SK-MEL-5 (cell line): ENCODE measurements around the gene ARID1B. TPM values are rescaled to one million over a fixed set of nuclear protein-coding genes. Genes with fewer than 3 reads are reported as not detected.

Experiments
- DNase-seq: peaks from one replicate; pipeline ENCODE4 v3.0.0-alpha.2; 2016; ENCODE audit warnings: low read depth, low spot score
- in situ Hi-C: cut with HindIII; loops from 2 replicates; pipeline ENCODE4 v1.10.0; 2016; ENCODE audit warnings: low sequenced_read_pairs, high pct_unique_total_duplicates, low pct_unique_long_range_greater_than_20kb
- total RNA-seq: library from RNA; depleted of rRNA; stranded (reverse); fragments of >200 nt; shearing (Covaris generic); gene quantifications from 2 replicates; pipeline ENCODE4 v1.2.3, GENCODE V29; 2014

The ARID1B gene
- total RNA-seq, 1 experiment from 2014 or later = 20.0 TPM

DNA sequence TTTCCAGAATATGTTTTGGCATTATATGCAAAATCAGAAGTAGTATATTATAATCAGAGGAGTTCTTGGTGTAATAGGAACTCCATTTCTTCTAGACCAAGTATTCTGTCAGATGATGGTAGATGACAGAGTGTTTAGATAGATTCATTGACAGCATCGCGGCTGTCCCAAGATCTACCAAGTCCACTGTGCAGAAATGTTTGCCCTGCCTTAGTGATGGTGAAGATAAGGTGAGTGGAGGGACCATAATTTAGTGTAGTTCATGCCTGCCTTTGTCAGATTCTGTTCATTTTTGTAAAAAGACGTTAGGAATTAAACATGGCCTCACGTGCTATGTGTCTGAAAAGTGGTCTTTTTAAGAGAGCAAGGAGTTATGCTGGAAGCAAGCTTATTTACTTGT, 270.1 kb downstream of the ARID1B start:
- no peak for DNase-seq
- in situ Hi-C loops = no loop called here

DNA sequence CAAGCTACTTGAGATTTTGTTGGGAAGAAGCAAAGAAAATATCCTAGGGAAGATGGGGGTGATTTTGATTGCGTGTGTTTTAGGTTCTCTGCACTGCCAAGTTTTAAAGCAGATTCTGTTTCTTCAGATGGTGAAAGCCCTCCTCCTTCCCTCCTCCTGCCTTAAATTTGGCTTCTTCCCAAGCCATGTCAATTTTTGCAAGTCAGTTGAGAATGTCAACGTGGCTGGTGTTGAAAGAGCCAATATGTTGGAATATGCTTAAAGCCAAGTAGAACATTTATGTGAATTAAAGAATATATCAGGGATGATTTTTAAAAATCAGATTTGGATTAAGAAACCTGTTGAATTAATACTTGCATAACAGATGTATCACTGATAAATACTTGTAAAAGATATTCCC, 270.8 kb downstream of the ARID1B start:
- in situ Hi-C loops = no loop called here
- DNase-seq = no peak

DNA sequence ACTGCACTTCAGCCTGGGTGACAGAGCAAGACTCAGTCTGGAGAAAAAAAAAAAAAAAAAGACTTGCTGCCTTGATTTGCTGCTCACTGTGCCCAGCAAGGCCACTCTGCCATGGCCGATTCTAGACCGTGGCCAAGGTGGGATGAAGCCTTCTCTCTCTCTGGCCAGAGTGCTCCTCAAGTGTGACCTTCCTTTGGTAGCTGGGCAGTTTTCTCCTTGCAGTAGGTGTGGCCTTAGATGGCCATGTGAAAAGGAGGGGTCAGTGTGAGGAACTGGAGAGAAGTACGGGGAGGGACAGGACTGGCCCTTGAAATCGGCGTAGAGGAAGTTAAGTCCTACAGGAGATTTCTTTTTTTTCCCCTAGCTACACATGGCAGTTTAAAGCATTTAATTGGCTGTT, 272.0 kb downstream of the ARID1B start:
- in situ Hi-C loops = no loop called here
- DNase-seq = no peak

DNA sequence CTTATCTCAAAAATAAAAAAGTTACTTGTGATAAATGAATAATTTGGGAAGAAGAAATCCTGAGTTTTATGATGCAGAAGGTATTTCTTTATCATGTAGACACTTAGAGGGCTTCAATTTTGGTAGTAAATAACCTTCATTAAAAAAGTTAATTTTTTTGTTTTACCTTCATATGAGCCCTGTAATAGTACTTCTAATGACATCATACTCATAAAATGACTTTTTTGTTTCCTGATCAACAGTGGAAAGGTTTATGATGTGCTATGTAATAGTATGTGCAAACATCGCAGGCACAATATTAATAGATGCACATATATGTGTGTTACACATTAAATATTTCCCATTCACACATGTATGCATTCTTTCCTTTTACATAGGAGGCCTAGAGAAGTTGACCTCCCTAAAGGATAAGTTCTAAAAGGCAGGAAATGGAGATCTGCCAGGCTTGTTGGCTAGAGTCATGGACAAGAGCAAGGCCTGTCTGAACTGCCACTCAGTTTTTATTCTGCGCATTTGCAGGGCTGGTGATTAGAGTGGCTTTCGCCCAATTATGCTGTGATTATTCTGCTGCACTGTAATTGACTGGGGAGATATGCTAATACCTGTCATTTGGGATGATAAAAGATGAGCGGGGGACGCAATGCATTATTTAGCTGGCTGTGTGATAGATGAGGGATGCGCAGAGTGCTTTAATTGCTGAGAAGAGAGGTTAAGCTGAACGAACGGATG, 273.5 kb downstream of the ARID1B start:
- in situ Hi-C loops = no loop called here
- DNase-seq = no peak

DNA sequence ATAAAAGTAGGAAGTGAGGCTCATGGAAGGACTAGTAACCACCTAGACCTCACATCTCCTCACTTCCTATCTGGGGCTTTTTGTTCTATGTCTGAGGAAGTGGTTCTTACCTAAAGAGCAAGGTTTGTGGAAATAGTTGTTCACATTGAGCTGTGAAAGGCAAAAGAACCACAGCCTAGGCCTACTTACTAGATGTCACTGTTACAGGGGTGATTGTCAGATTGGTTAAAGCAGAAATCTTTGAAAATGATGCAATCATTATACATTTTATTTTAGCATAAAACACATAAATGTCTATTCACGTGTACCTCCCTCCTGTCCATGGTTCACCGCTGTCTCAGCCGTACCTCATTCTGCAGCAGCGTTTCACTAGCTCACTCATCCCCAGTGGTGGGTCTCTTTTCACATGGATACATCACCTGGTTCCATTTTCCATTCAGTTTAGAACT, 277.4 kb downstream of the ARID1B start:
- in situ Hi-C loops = no loop called here
- no peak for DNase-seq

DNA sequence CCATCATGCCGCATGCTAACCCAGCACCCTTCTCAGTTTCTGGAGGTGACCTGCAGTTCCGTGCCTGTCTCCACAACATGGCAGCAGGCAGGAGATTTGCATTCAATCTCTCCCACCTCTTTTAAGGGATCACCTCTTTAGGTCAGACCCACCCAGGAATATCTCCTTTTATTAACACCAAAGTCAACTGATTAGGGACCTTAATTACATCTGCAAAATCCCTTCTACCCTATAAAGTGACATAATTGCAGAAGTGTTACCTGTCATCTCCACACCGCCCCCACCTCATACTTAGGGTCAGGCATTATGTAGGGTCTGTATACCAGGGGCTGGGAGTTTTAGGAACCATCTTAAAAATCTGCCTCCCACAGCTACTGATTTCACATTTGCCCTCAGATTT, 278.7 kb downstream of the ARID1B start:
- DNase-seq = no peak
- in situ Hi-C loops = no loop called here

DNA sequence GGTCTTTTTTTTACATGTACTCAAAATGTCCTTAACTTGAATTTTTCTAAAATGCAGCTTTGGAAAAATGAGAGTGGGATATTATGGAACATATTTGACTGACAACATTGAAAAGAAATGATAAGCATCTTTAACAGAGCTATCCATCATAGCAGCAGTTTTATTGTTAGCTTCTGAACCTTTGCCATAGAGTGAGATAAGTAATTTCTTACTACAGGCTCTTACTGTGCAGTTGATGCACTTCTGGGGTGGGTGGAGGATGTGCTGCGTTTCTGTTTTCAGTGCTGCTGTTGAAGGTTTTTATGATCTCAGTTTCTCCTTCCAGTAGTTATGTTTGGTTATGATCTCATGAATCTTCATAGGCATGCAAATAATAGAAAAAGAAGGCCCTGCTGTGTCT, 279.1 kb downstream of the ARID1B start:
- no peak for DNase-seq
- in situ Hi-C loops = no loop called here

DNA sequence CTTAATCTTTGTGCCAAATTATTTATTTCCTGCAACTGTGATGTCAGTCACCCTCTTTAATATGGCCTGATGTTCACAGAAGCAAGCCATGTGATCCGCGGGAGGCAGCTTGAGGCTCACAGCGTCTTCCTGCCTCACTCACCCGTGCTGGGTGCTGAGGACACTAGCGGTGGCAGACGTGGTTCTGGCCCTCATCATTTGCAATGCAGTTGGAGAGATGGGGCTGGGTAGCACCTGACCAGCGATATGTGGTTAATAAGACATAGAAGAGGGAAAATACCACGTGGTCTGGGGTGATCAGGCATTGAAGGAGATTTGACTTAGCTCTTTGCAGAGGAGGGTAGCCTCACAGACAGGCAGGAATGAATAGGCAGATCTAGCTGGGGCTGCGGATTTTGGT, 281.4 kb downstream of the ARID1B start:
- no peak for DNase-seq
- in situ Hi-C loops = no loop called here

DNA sequence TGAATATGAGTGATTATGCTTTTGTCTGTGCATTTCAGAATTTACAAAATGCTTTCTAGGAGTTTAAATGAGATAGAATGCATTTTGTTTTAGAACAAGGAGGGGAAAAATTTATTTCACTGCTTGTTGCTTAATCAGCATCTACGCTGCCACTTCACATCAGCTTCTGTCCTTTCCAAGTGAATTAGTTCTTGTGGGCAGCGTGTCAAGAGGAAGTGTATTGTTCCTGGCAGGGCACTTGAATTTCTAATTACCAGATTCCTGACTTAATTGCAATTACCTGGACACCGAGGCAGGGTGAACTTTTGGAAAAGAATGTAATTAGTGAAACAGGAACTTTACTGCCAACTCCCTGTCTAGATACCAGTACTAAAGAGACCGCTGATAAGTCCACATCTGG, 282.6 kb downstream of the ARID1B start:
- in situ Hi-C loops = no loop called here
- no peak for DNase-seq

DNA sequence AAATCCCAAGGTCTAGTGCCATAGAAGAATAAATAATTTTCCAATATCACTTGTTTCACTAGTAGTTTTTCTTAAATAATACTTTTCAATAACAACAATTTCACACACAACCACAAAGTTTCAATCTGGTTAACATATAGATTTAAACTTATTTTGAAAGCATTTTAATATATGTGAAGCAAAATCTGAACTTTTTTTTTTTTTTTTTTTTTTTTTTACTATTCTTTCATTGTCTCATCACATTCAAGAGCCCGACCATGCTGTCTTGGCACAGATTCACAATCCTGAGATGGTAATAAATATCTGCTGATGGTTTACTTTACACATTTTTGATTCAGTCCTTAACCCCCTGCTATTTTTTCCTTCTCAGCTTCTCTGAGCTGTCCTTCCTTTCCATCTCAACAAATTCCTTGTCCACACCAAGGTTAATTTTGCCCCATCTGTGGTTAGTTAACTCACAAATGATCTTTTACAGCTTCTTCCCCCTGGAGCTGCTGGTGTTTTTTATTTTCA, 283.3 kb downstream of the ARID1B start:
- no peak for DNase-seq
- in situ Hi-C loops = no loop called here

DNA sequence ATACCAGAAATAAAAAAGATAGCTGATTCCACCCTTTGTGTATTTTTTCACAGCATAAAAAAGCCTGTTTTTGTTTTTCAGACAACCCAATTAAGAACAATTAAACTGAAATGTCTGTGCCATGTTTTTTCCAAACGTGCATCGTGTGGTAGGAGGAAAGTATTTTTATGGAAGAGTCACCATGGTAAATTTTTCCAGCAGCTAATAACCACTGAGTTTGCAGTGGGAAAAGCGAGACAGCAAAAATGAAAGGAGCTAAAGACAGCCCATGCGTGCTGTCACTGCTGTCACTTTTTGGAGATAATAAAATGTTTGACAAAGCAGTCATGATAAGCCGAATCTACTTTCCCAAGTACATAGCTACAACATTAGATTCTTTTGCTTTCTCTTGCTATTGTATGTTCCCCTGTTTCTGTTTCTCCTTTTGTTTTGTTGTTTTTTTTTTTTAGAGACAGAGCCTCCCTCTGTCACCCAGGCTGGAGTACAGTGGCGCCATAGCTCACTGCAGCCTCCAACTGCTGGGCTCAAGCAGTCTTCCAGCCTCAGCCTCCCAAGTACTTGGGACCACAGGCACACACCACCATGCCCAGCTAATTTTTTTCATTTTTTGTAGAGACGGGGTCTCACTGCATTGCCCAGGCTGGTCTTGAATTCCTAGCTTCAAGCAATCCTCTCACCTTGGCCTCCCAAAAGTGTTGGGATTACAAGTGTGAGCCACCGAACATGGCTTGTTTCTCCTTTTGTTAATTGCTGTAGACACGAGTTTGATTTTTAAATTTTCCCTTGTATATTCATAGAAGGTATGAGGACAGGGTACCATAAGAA, 284.8 kb downstream of the ARID1B start:
- in situ Hi-C loops = no loop called here
- DNase-seq = no peak

DNA sequence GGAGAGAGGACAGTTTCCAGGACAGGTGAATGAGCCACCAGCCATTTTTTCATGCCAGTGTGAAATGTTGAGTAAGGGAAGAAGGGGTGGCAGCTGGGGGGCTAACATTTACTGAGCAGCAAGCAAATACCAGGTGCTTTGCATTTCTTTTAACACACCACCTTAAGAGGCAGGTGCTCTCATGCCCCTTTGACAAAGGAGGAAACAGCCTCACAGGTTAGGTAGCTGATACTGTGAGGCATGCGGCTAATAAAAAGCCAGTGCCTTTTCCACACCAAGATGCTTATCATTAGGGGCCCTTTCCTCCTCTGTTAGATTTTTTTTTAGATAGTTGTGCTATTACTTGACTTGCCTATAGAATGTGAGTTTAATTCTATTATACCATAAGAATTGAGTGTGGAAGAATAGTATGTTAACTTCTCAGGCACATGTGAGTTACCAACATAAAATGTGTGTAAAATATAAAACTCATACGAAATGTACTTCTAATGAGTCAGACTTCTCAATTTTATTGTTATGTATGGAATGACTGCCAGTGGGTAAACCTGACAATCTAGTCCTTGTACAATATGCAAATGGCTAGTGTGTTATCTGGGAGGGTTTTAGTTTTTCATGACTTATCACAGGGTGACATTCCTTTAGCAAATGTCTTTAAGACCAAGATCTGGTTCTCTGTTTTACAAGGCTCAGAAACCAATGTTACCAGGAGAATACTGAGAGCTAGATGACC, 286.2 kb downstream of the ARID1B start:
- no peak for DNase-seq
- in situ Hi-C loops = no loop called here

DNA sequence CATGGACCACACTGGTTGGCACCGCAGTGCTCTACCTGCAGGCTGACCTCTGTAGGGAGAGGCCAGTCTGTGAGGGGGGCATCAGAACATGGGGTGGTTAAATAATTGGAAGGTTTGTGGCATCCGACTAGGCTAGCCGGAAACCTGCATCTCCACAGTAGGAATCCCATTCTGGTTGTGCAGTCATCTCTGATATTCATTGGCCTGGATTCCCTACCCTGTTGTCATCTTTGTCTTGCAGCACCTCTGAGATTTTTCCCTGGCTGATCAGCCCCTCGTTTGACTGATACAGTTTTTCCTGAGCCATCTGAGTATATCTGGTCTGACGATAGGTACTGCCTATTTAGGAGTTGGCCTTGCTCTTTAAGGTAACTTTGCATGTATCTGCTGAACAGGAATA, 286.7 kb downstream of the ARID1B start:
- in situ Hi-C loops = no loop called here

DNA sequence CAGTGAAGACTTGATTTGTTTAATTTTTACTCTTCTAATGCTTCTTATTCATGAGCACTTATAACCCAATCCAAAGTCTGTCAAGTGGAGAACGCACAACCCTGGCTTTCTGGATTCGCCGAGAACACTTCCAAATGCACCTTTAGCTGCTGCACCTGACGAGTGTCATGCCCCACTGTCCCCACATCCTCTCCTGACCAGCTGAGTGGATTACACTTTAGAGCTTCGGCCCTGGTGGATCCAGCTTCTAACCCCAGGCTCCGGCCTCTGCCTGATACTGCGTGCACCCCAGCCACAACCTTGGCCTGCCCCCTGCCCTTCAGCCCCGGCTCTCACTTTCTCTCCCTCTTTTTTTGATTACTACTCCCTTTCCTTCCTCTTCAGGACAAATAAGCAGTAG, 287.3 kb downstream of the ARID1B start:
- no peak for DNase-seq
- in situ Hi-C loops = no loop called here

More for the DNA sequence above, 286.7 kb downstream of the ARID1B start:
- DNase-seq = no peak

DNA sequence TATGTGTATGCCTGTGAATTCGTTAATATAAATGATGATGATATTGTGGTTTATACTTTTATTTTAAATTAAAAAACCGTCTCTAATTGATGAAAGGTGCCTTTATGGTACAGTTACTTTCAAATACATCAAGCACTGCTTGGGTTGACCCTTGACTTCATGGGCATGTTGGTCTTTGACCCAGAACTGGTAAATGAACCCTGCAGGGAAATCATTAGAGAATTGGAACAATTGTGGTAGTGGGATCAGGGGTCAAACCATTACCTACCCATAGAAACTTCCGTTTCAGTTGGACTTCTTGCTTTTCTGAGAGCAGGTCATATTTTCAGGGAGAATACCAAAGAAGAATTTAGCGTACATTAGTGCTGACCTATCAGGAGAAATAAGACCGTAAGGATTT, 288.2 kb downstream of the ARID1B start:
- in situ Hi-C loops = no loop called here
- DNase-seq = no peak

DNA sequence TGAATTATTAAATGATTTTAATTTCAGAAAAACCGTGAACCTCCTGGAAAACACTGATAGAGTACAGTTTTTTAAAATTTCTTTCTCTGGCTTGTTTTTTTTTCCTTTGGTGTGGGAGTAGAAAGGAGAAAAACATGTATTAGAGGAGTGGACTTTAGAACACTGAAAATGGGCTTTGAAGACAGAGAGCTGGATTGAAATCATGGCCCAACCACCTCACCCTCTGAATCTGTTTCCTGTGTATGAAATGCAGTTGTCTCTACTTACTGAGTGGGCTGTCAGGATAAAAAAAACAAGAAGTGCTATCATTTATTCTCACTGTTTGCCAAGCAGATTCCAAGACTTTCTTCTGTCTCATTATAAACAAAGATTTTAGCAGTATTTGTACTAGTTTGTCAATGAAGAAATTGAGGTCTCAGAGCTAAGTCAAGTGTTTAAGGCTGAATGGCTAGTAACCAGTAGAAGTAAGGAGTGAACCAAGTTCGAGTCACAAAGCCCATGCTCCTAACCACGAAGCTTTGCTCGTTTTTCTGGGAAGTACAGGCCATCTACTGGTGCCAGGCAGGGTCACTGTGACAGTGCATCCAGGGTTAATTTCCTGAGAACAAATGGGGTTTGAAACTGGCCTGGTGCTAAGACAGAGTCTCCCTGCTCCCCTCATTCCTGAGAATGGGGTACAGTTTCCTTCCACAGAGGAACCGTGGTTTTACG, 289.8 kb downstream of the ARID1B start:
- in situ Hi-C loops = no loop called here
- DNase-seq = no peak

DNA sequence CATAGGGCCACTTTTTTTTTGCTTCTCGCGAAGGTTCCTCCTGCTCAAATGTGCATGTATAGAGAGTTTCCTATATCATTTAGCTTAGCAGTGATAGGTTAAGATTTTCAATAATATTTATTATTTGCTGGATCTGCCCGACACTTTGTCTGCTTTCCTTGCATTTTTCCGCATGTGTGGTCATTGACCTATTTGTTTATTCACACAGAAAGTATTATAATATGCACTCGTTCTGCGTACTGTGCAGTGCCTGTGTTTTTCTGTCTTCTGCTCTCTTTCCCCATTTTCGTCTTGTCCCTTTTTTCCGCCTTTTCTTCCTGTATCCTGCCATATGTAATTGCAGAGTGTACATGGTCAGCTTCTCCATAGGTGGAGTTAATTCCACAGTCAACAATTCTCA, 290.3 kb downstream of the ARID1B start:
- in situ Hi-C loops = no loop called here
- no peak for DNase-seq
